ENCODE data around the gene TMEM198.
A peak's percentile ranks its signal among the peaks of the same experiment; 100 is the strongest.

DNA sequence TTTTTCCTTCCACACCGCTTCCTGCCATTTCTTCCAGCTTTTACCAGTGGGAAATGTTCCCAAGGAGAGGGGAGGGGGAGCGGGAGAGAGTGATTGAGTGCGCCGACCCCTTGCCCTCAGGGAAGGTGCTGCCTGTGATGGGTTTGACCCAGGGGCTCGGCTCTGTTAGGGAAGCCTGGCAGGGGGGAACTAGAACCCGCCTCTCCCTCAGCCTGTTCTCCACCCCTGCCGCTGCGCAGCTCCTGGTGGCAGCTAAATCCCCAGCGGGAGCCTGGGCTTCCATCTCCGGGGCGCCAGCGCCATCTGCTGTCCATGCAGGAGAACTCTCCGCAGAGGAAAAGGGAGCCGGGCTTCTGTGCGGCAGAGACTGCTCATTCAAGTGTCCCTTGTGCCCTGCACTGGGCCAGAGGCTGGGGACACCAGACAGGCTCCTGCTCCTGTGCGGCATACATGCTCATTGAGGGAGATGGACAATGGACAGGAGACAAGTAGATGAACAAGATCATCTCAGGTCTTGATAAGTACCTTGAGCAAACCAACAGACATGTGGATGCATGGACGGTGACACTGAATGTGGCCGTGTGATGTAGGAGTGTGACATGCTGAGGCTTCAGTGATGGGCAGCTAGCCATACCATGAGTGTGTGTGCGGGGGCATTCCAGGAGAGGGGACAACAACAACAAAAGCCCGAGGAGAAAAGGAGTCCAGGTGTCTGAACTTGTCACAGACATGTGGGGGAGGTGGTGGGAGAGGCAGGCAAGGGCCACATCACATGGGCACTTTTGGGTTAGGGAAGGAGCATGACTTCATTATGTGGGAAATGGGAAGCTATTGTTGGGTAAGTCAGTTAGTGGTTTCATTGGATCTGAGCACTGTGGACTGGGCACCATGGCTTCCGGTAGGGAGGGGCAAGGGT lies 13.5 kb upstream of the TMEM198 start:
- TF ChIP-seq, protein P1, sequence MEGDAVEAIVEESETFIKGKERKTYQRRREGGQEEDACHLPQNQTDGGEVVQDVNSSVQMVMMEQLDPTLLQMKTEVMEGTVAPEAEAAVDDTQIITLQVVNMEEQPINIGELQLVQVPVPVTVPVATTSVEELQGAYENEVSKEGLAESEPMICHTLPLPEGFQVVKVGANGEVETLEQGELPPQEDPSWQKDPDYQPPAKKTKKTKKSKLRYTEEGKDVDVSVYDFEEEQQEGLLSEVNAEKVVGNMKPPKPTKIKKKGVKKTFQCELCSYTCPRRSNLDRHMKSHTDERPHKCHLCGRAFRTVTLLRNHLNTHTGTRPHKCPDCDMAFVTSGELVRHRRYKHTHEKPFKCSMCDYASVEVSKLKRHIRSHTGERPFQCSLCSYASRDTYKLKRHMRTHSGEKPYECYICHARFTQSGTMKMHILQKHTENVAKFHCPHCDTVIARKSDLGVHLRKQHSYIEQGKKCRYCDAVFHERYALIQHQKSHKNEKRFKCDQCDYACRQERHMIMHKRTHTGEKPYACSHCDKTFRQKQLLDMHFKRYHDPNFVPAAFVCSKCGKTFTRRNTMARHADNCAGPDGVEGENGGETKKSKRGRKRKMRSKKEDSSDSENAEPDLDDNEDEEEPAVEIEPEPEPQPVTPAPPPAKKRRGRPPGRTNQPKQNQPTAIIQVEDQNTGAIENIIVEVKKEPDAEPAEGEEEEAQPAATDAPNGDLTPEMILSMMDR (conservative IDR thresholded peaks at IDR 0.05; ENCODE audit: low read length): peak; percentile 92
- TF ChIP-seq EZH2phosphoT487 (IDR thresholded peaks at IDR 0.05; ENCODE audit: borderline replicate concordance): no peak

All from Loucy (cell line).